GM23338 (cell line): ENCODE data around the gene ROCK2. TPM values are rescaled to one million over a fixed set of nuclear protein-coding genes. Genes with fewer than 3 reads are reported as not detected.

Experiments
- ATAC-seq: fragments of 200-7000 bp; cut with Tn5 transposase; 3 replicates; pipeline ENCODE4 v1.9.1; 2020
- DNase-seq: peaks from one replicate; pipeline ENCODE4 v3.0.0-alpha.2; 2015; ENCODE audit warnings: low spot score
- H2AFZ ChIP-seq: fragments of 200-600 bp; sonication (generic); 2 replicates; pipeline ENCODE4 v1.8.0; 2016; ENCODE audit warnings: antibody characterized with exemption, mild to moderate bottlenecking, moderate library complexity
- H3F3A ChIP-seq: fragments of 200-600 bp; sonication (generic); replicated peaks from 2 replicates; pipeline ENCODE4 v1.8.0; 2017; ENCODE audit warnings: antibody characterized with exemption, mixed run types, low read depth
- H3K27ac ChIP-seq: fragments of 200-600 bp; sonication (generic); 2 replicates; pipeline ENCODE4 v1.6.1; 2016; ENCODE audit warnings: low read depth
- H3K27me3 ChIP-seq: fragments of 200-600 bp; sonication (generic); 2 replicates; pipeline ENCODE4 v1.8.0; 2016; ENCODE audit warnings: mild to moderate bottlenecking, mixed run types, moderate library complexity; ENCODE audit not compliant: insufficient read depth
- H3K36me3 ChIP-seq: fragments of 200-600 bp; sonication (generic); 2 replicates; pipeline ENCODE4 v1.8.0; 2016; ENCODE audit warnings: mild to moderate bottlenecking; ENCODE audit not compliant: insufficient read depth
- H3K4me1 ChIP-seq: fragments of 200-600 bp; sonication (generic); 2 replicates; pipeline ENCODE4 v1.8.0; 2016; ENCODE audit warnings: mild to moderate bottlenecking, moderate library complexity; ENCODE audit not compliant: insufficient read depth
- H3K4me2 ChIP-seq: fragments of 200-600 bp; sonication (generic); 2 replicates; pipeline ENCODE4 v1.7.1; 2017; ENCODE audit warnings: mixed run types
- H3K4me3 ChIP-seq: fragments of 200-600 bp; sonication (generic); 2 replicates; pipeline ENCODE4 v1.6.1; 2016; ENCODE audit warnings: mixed run types
- H3K79me2 ChIP-seq: fragments of 200-600 bp; sonication (generic); replicated peaks from 2 replicates; pipeline ENCODE4 v1.8.0; 2017; ENCODE audit warnings: mild to moderate bottlenecking; ENCODE audit not compliant: insufficient read depth
- H3K9me2 ChIP-seq: fragments of 200-600 bp; sonication (generic); 2 replicates; pipeline ENCODE4 v1.8.0; 2017; ENCODE audit not compliant: insufficient read depth
- H4K20me1 ChIP-seq: fragments of 200-600 bp; sonication (generic); replicated peaks from 2 replicates; pipeline ENCODE4 v1.8.0; 2017; ENCODE audit warnings: mild to moderate bottlenecking; ENCODE audit not compliant: insufficient read depth
- H3K27ac Mint-ChIP-seq: 2 replicates; pipeline ENCODE4 v1.8.0; 2020; ENCODE audit warnings: inconsistent platforms, mild to moderate bottlenecking, moderate library complexity, mixed read lengths
- H3K27me3 Mint-ChIP-seq: 3 replicates; pipeline ENCODE4 v1.8.0; 2022; ENCODE audit warnings: low read depth, mild to moderate bottlenecking, moderate library complexity, mixed read lengths, inconsistent platforms; ENCODE audit not compliant: insufficient read depth, poor library complexity
- H3K36me3 Mint-ChIP-seq: 3 replicates; pipeline ENCODE4 v1.8.0; 2021; ENCODE audit warnings: low read depth, mild to moderate bottlenecking, inconsistent platforms, moderate library complexity, mixed read lengths
- H3K4me1 Mint-ChIP-seq: 3 replicates; pipeline ENCODE4 v1.8.0; 2020; ENCODE audit warnings: mild to moderate bottlenecking, inconsistent platforms, mixed read lengths
- H3K4me3 Mint-ChIP-seq: 3 replicates; pipeline ENCODE4 v1.8.0; 2021; ENCODE audit warnings: moderate library complexity, mild to moderate bottlenecking, inconsistent platforms, mixed read lengths
- H3K9me3 Mint-ChIP-seq: 3 replicates; pipeline ENCODE4 v1.8.0; 2020; ENCODE audit warnings: moderate library complexity, mild to moderate bottlenecking, inconsistent platforms, mixed read lengths
- CREB1 ChIP-seq: fragments of 250-450 bp; sonication (Bioruptor Pico); IDR thresholded peaks from 2 replicates; pipeline ENCODE4 v1.5.0; 2020; ENCODE audit warnings: low read depth, mild to moderate bottlenecking, moderate library complexity
- CTCF ChIP-seq, 2 experiments: fragments of 200-600 bp in 1 of 2; sonication (generic) in 1 of 2; conservative IDR thresholded peaks; 2 replicates each; pipeline versions ENCODE4 v1.5.1 to v1.6.1; 2016 to 2017; ENCODE audit warnings: antibody characterized with exemption in 2 of 2, low read depth in 2 of 2, mild to moderate bottlenecking in 2 of 2, moderate library complexity in 1 of 2
- ETS1 ChIP-seq: IDR thresholded peaks from 2 replicates; pipeline ENCODE4 v1.6.1; 2016; ENCODE audit warnings: antibody characterized with exemption
- EZH2 ChIP-seq: fragments of 200-600 bp; sonication (generic); IDR thresholded peaks from one replicate; pipeline ENCODE4 v1.8.0; 2017; ENCODE audit warnings: antibody characterized with exemption, mild to moderate bottlenecking, low read depth; ENCODE audit not compliant: unreplicated experiment
- EZH2phosphoT487 ChIP-seq: fragments of 200-600 bp; sonication (generic); IDR thresholded peaks from one replicate; pipeline ENCODE4 v1.8.1; 2018; ENCODE audit warnings: antibody characterized with exemption; ENCODE audit not compliant: unreplicated experiment
- JUNB ChIP-seq: IDR thresholded peaks from one replicate; pipeline ENCODE4 v1.6.1; 2016; ENCODE audit warnings: antibody characterized with exemption; ENCODE audit not compliant: unreplicated experiment
- NANOG ChIP-seq: IDR thresholded peaks from 2 replicates; pipeline ENCODE4 v1.6.1; 2016; ENCODE audit warnings: antibody characterized with exemption, borderline replicate concordance
- POLR2AphosphoS5 ChIP-seq: IDR thresholded peaks from 2 replicates; pipeline ENCODE4 v1.6.1; 2016; ENCODE audit warnings: antibody characterized with exemption, low read depth
- REST ChIP-seq: IDR thresholded peaks from one replicate; pipeline ENCODE4 v1.6.1; 2018; ENCODE audit warnings: antibody characterized with exemption; ENCODE audit not compliant: unreplicated experiment
- STAT1 ChIP-seq: IDR thresholded peaks from one replicate; pipeline ENCODE4 v1.6.1; 2016; ENCODE audit warnings: antibody characterized with exemption; ENCODE audit not compliant: unreplicated experiment
- ZNF331 ChIP-seq: fragments of 250-450 bp; sonication (Bioruptor Pico); IDR thresholded peaks from 2 replicates; pipeline ENCODE4 v1.5.0; 2020; ENCODE audit warnings: low read depth, mild to moderate bottlenecking, moderate library complexity
- polyA plus RNA-seq: library from polyadenylated mRNA; unstranded; fragments of >200 nt; fragmentation: Nextera tagmentation; extraction: Ambion mirVana; gene quantifications from 2 replicates; pipeline ENCODE4 v1.2.1, GENCODE V29; 2016
- total RNA-seq: library from RNA; depleted of rRNA; stranded (reverse); fragments of >200 nt; shearing (Covaris generic); gene quantifications from 2 replicates; pipeline ENCODE4 v1.2.3, GENCODE V29; 2014

ROCK2 gene
- total and polyA plus RNA-seq, 2 experiments from 2014 or later, result 16.4 to 28.0 TPM

GRCh38 chr2:11326677-11327211, 17.7 kb downstream of the ROCK2 start:
- Histone ChIP-seq H3F3A (no peaks in the 10 kb centered on the region), H3K36me3 (no peaks in the 10 kb centered on the region), H3K4me2 (no peak overlapping the region), H4K20me1 (peaks cover 57% of the 10 kb centered on the region), H2AFZ (no peak overlapping the region), H3K27me3 (no peaks in the 10 kb centered on the region), H3K4me1 (peaks cover 3% of the 10 kb centered on the region; the same call in 1 of the 2 replicates), H3K4me3 (no peak overlapping the region), H3K27ac (no peak overlapping the region), H3K79me2 (peaks cover 97% of the 10 kb centered on the region), H3K9me2 (no peaks in the 10 kb centered on the region)
- ATAC-seq (no peak), DNase-seq (no peak)
- Mint-ChIP-seq H3K27ac (no peak overlapping the region), H3K4me3 (no peak overlapping the region), H3K9me3 (no peaks in the 10 kb centered on the region; the same call in 2 of the 3 replicates), H3K27me3 (no peaks in the 10 kb centered on the region), H3K4me1 (no peaks in the 10 kb centered on the region), H3K36me3 (no peaks in the 10 kb centered on the region)
- TF ChIP-seq POLR2AphosphoS5 (no peak), CREB1 (CRISPR knock-in tag) (no peak), STAT1 (no peak), EZH2phosphoT487 (no peak), NANOG (no peak), ZNF331 (CRISPR knock-in tag) (no peak), ETS1 (no peak)

- Mint-ChIP-seq H3K27me3 (no peaks in the 10 kb centered on the region), H3K27ac (no peak overlapping the region), H3K9me3 (no peaks in the 10 kb centered on the region; the same call in 2 of the 3 replicates), H3K36me3 (no peaks in the 10 kb centered on the region), H3K4me3 (no peak overlapping the region), H3K4me1 (no peaks in the 10 kb centered on the region)
- ATAC-seq (no peak), DNase-seq (no peak)
- H3K79me2 ChIP-seq, result peaks cover 97% of the 10 kb centered on the region
- H2AFZ ChIP-seq, result no peak overlapping the region
- no peak overlapping the region for H3K4me2 ChIP-seq
- no peaks in the 10 kb centered on the region for H3K9me2 ChIP-seq
- H3K36me3 ChIP-seq, result no peaks in the 10 kb centered on the region
- TF ChIP-seq ZNF331 (CRISPR knock-in tag) (no peak), EZH2phosphoT487 (no peak), JUNB (no peak)
- no peaks in the 10 kb centered on the region for H3K27me3 ChIP-seq
- no peak overlapping the region for H3K4me3 ChIP-seq
- no peaks in the 10 kb centered on the region for H3F3A ChIP-seq
- peaks cover 3% of the 10 kb centered on the region; the same call in 1 of the 2 replicates for H3K4me1 ChIP-seq
- H3K27ac ChIP-seq, result no peak overlapping the region
- peaks cover 58% of the 10 kb centered on the region for H4K20me1 ChIP-seq
Measured at GRCh38 chr2:11325961-11326676, 18.3 kb downstream of the ROCK2 start.

GRCh38 chr2:11321847-11322246, 22.6 kb downstream of the ROCK2 start:
- Histone ChIP-seq H4K20me1 (peaks cover 40% of the 10 kb centered on the region), H3K4me2 (no peak overlapping the region), H3K36me3 (no peaks in the 10 kb centered on the region), H3K27ac (no peak overlapping the region), H3K79me2 (peaks cover 91% of the 10 kb centered on the region), H3F3A (no peaks in the 10 kb centered on the region), H2AFZ (no peak overlapping the region), H3K27me3 (no peaks in the 10 kb centered on the region), H3K4me1 (no peaks in the 10 kb centered on the region), H3K4me3 (no peak overlapping the region), H3K9me2 (no peaks in the 10 kb centered on the region)
- no peaks in the 10 kb centered on the region; the same call in 2 of the 3 replicates for H3K4me1 Mint-ChIP-seq
- DNase-seq (no peak), ATAC-seq (no peak)
- H3K4me3 Mint-ChIP-seq, result no peak overlapping the region
- no peaks in the 10 kb centered on the region for H3K27me3 Mint-ChIP-seq
- H3K9me3 Mint-ChIP-seq, result no peaks in the 10 kb centered on the region
- H3K36me3 Mint-ChIP-seq, result peaks cover 4% of the 10 kb centered on the region; the same call in 2 of the 3 replicates
- no peak overlapping the region for H3K27ac Mint-ChIP-seq
- no peak for TF ChIP-seq EZH2
- TF ChIP-seq STAT1, result no peak
- TF ChIP-seq POLR2AphosphoS5, result no peak
- no peak for TF ChIP-seq CTCF (conservative IDR thresholded peaks at IDR 0.05; ENCODE audit: low read depth in 2 of 2)
- TF ChIP-seq NANOG, result no peak
- TF ChIP-seq ZNF331 (CRISPR knock-in tag), result no peak
- no peak for TF ChIP-seq CREB1 (CRISPR knock-in tag)
- TF ChIP-seq JUNB, result no peak
- no peak for TF ChIP-seq REST
